Cardiac muscle cell (in vitro differentiated cells and primary cell): ENCODE data around the gene RTL10. TPM values are rescaled to one million over a fixed set of nuclear protein-coding genes. Genes with fewer than 3 reads are reported as not detected.

Experiments
- DNase-seq, 2 donors: peaks; one replicate each; pipeline versions ENCODE4 v3.0.0 to v3.0.0-alpha.2; 2010 to 2017; ENCODE audit warnings: low read depth in 1 of 2, low spot score in 1 of 2
- H3K27ac ChIP-seq: fragments of 200-600 bp; sonication (generic); 2 replicates; pipeline ENCODE4 v1.5.1; 2016
- H3K27me3 ChIP-seq: fragments of 200-600 bp; sonication (generic); 2 replicates; pipeline ENCODE4 v1.6.0; 2016; ENCODE audit warnings: control low read depth
- H3K36me3 ChIP-seq: fragments of 200-600 bp; sonication (generic); 2 replicates; pipeline ENCODE4 v1.5.1; 2016; ENCODE audit warnings: control low read depth
- H3K4me1 ChIP-seq: fragments of 200-600 bp; sonication (generic); 2 replicates; pipeline ENCODE4 v1.8.1; 2017; ENCODE audit warnings: low read depth, mild to moderate bottlenecking, mixed run types
- H3K4me3 ChIP-seq: fragments of 200-600 bp; sonication (generic); 2 replicates; pipeline ENCODE4 v1.5.1; 2016; ENCODE audit warnings: mild to moderate bottlenecking
- H3K9me3 ChIP-seq: fragments of 200-600 bp; sonication (generic); 2 replicates; pipeline ENCODE4 v1.5.1; 2017; ENCODE audit warnings: low read depth, mild to moderate bottlenecking, control low read depth
- CTCF ChIP-seq: IDR thresholded peaks from 2 replicates; pipeline ENCODE4 v1.5.1; 2012; ENCODE audit warnings: low read depth, mild to moderate bottlenecking, low read length
- polyA plus RNA-seq: library from polyadenylated mRNA; unstranded; fragments of >200 nt; fragmentation: Nextera tagmentation; extraction: Ambion mirVana; gene quantifications from 2 replicates; pipeline ENCODE4 v1.2.1, GENCODE V29; 2016
- total RNA-seq: library from RNA; depleted of rRNA; stranded (reverse); fragments of >200 nt; gene quantifications from 2 replicates; pipeline ENCODE4 v1.2.3, GENCODE V29; 2016

The RTL10 gene
- total and polyA plus RNA-seq, 2 experiments from 2014 or later, result 11.9 to 20.9 TPM

DNA sequence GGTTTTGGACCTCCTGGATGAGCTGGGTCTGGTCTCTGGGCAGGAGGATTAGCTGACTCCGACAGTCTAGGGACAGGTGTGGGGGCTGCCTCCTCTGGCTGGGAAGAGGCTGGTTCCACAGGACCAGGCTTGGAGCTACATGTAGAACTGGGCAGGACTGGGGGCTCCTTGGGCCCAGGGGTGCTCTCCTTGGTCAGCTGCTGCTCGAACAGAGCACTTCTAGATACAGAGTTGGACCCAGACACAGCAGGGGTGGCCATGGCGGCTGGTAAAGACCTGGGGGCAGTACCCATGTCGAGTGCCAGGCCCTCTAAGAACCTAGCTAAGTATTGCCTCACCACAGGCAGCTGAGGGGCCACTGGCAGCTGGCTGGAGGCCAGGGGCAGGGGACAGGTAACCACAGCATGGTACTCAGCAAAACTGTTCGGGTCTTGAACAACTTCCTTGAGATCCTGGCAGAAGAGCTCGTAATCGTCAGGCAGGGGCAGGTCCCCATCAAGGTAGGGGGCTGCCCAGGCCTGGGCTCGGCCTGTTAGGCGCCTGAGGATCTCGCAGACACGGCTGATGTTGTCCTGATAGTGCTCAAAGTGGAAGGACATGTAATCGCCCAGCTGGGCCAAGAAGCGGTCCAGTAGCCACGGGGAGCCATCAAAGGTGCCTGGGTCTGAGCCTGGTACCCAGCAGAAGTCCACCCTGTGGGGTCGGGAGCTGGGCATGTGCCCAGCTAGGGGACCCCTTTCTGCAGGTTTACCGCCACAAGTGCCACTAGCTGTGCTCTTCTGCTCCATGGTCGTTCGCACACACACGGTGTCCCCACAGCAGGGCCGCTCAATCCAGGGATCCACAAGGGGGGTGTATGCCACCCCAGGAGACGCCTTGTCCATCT, 3.1 kb downstream of the RTL10 start:
- DNase-seq, result no peak
- H3K4me3 ChIP-seq, result no peak overlapping the region
- no peaks in the 10 kb centered on the region for H3K27me3 ChIP-seq

GRCh38 chr22:19850763-19851109, 3.9 kb downstream of the RTL10 start:
- peaks cover 8% of the 10 kb centered on the region for H3K4me1 ChIP-seq
- no peaks in the 10 kb centered on the region for H3K27me3 ChIP-seq
- H3K4me3 ChIP-seq, result no peak overlapping the region
- peaks cover 10% of the 10 kb centered on the region for H3K36me3 ChIP-seq
- H3K27ac ChIP-seq, result no peak overlapping the region
- TF ChIP-seq CTCF, result no peak
- DNase-seq, result no peak
- H3K9me3 ChIP-seq, result no peaks in the 10 kb centered on the region

More for the DNA sequence above, 3.1 kb downstream of the RTL10 start:
- no peak overlapping the region for H3K27ac ChIP-seq
- peaks cover 8% of the 10 kb centered on the region for H3K4me1 ChIP-seq
- H3K36me3 ChIP-seq, result peaks cover 10% of the 10 kb centered on the region
- H3K9me3 ChIP-seq, result no peaks in the 10 kb centered on the region
- no peak for TF ChIP-seq CTCF

- H3K27ac ChIP-seq, result no peak overlapping the region
- H3K9me3 ChIP-seq, result no peaks in the 10 kb centered on the region
- H3K4me3 ChIP-seq, result no peak overlapping the region
- H3K36me3 ChIP-seq, result peaks cover 10% of the 10 kb centered on the region
- no peak for DNase-seq
- H3K4me1 ChIP-seq, result peaks cover 8% of the 10 kb centered on the region
- no peak for TF ChIP-seq CTCF
- no peaks in the 10 kb centered on the region for H3K27me3 ChIP-seq
These were observed 4.6 kb downstream of the RTL10 start for GRCh38 chr22:19849835-19850762.

- DNase-seq, result no peak
- H3K27me3 ChIP-seq, result peaks cover 4% of the 10 kb centered on the region
These were observed 6.1 kb downstream of the RTL10 start for GRCh38 chr22:19848298-19849224.

More at GRCh38 chr22:19848298-19849224, 6.1 kb downstream of the RTL10 start:
- H3K9me3 ChIP-seq, result no peaks in the 10 kb centered on the region
- TF ChIP-seq CTCF, result no peak
- no peak overlapping the region for H3K4me3 ChIP-seq
- H3K27ac ChIP-seq, result no peak overlapping the region
- peaks cover 10% of the 10 kb centered on the region for H3K36me3 ChIP-seq
- peaks cover 6% of the 10 kb centered on the region for H3K4me1 ChIP-seq
